H9 (cell line): ENCODE measurements around the gene SFMBT2. TPM values are rescaled to one million over a fixed set of nuclear protein-coding genes. Genes with fewer than 3 reads are reported as not detected.

ENCODE experiments used
- DNase-seq: peaks from one replicate; pipeline ENCODE4 v3.0.0-alpha.2; 2017
- H2AFZ ChIP-seq: one replicate; pipeline ENCODE4 v1.6.1; 2013; ENCODE audit warnings: mild to moderate bottlenecking, low read length, control low read depth, moderate library complexity
- H2AK5ac ChIP-seq: 2 replicates; pipeline ENCODE4 v1.6.1; 2013; ENCODE audit warnings: low read length, control low read depth, mixed read lengths; ENCODE audit not compliant: insufficient read length
- H2BK120ac ChIP-seq: one replicate; pipeline ENCODE4 v1.6.1; 2013; ENCODE audit warnings: low read depth, mild to moderate bottlenecking, low read length, control low read depth, inconsistent platforms; ENCODE audit not compliant: poor library complexity, severe bottlenecking
- H2BK12ac ChIP-seq: 2 replicates; pipeline ENCODE4 v1.6.1; 2013; ENCODE audit warnings: low read length, control low read depth, mixed read lengths, low read depth; ENCODE audit not compliant: insufficient read length
- H2BK15ac ChIP-seq: 2 replicates; pipeline ENCODE4 v1.6.1; 2013; ENCODE audit warnings: low read depth, low read length, control low read depth
- H2BK20ac ChIP-seq: one replicate; pipeline ENCODE4 v1.6.1; 2013; ENCODE audit warnings: low read depth, mild to moderate bottlenecking, low read length, control low read depth, inconsistent platforms; ENCODE audit not compliant: poor library complexity, severe bottlenecking
- H2BK5ac ChIP-seq: 2 replicates; pipeline ENCODE4 v1.6.1; 2013; ENCODE audit warnings: low read length, control low read depth, mixed read lengths; ENCODE audit not compliant: insufficient read length
- H3K14ac ChIP-seq: 2 replicates; pipeline ENCODE4 v1.6.1; 2013; ENCODE audit warnings: low read length, control low read depth; ENCODE audit not compliant: insufficient read depth
- H3K18ac ChIP-seq: 2 replicates; pipeline ENCODE4 v1.6.1; 2013; ENCODE audit warnings: low read depth, mild to moderate bottlenecking, mixed read lengths, low read length, control low read depth; ENCODE audit not compliant: insufficient read length
- H3K23ac ChIP-seq: 2 replicates; pipeline ENCODE4 v1.6.1; 2013; ENCODE audit warnings: low read length, control low read depth, mixed read lengths, low read depth; ENCODE audit not compliant: insufficient read length
- H3K23me2 ChIP-seq: 2 replicates; pipeline ENCODE4 v1.6.1; 2013; ENCODE audit warnings: low read depth, mild to moderate bottlenecking, mixed read lengths, low read length, control low read depth; ENCODE audit not compliant: insufficient read length, poor library complexity, severe bottlenecking
- H3K27ac ChIP-seq: 2 replicates; pipeline ENCODE4 v1.5.1; 2013; ENCODE audit warnings: low read length, control low read depth, mixed read lengths, low read depth; ENCODE audit not compliant: insufficient read length
- H3K27me3 ChIP-seq: 2 replicates; pipeline ENCODE4 v1.6.1; 2013; ENCODE audit warnings: low read length, control low read depth, inconsistent platforms; ENCODE audit not compliant: insufficient read depth
- H3K4ac ChIP-seq: 2 replicates; pipeline ENCODE4 v1.6.1; 2013; ENCODE audit warnings: low read depth, mild to moderate bottlenecking, control low read depth, inconsistent platforms, low read length, moderate library complexity
- H3K4me1 ChIP-seq: 2 replicates; pipeline ENCODE4 v1.6.1; 2013; ENCODE audit warnings: low read length, control low read depth, inconsistent platforms; ENCODE audit not compliant: insufficient read depth
- H3K4me2 ChIP-seq: 2 replicates; pipeline ENCODE4 v1.6.1; 2013; ENCODE audit warnings: low read length, control low read depth, mixed read lengths; ENCODE audit not compliant: insufficient read length, insufficient read depth
- H3K56ac ChIP-seq: 2 replicates; pipeline ENCODE4 v1.6.1; 2013; ENCODE audit warnings: low read depth, mild to moderate bottlenecking, mixed read lengths, low read length, control low read depth; ENCODE audit not compliant: insufficient read length
- H3K79me1 ChIP-seq: 2 replicates; pipeline ENCODE4 v1.6.1; 2013; ENCODE audit warnings: low read depth, mild to moderate bottlenecking, moderate library complexity, low read length, control low read depth, inconsistent platforms; ENCODE audit not compliant: insufficient read depth, poor library complexity, severe bottlenecking
- H3K79me2 ChIP-seq: 2 replicates; pipeline ENCODE4 v1.6.1; 2013; ENCODE audit warnings: low read length, control low read depth, inconsistent platforms; ENCODE audit not compliant: insufficient read depth
- H3K9ac ChIP-seq: 2 replicates; pipeline ENCODE4 v1.6.1; 2013; ENCODE audit warnings: low read length, control low read depth, mixed read lengths; ENCODE audit not compliant: insufficient read length; ENCODE audit errors: extremely low read depth
- H3K9me3 ChIP-seq: one replicate; pipeline ENCODE4 v1.6.1; 2013; ENCODE audit warnings: low read depth, low read length, inconsistent platforms; ENCODE audit not compliant: control insufficient read depth
- H3T11ph ChIP-seq: one replicate; pipeline ENCODE4 v1.6.1; 2013; ENCODE audit warnings: mild to moderate bottlenecking, low read length, control low read depth, inconsistent platforms
- H4K20me1 ChIP-seq: one replicate; pipeline ENCODE4 v1.6.1; 2013; ENCODE audit not compliant: control insufficient read depth, insufficient read length, insufficient read depth
- H4K5ac ChIP-seq: 2 replicates; pipeline ENCODE4 v1.6.1; 2013; ENCODE audit warnings: low read depth, mild to moderate bottlenecking, mixed read lengths, low read length, control low read depth; ENCODE audit not compliant: insufficient read length
- H4K8ac ChIP-seq: replicated peaks from 2 replicates; pipeline ENCODE4 v1.6.1; 2013; ENCODE audit warnings: low read length, control low read depth, mixed read lengths, low read depth; ENCODE audit not compliant: insufficient read length
- H4K91ac ChIP-seq: 2 replicates; pipeline ENCODE4 v1.6.1; 2013; ENCODE audit warnings: low read depth, mild to moderate bottlenecking, moderate library complexity, mixed read lengths, low read length, control low read depth; ENCODE audit not compliant: insufficient read length
- H3K27ac Mint-ChIP-seq, 3 experiments: 2 replicates in 2 of 3; 3 replicates in 1 of 3; pipeline ENCODE4 v1.8.0; 2020 to 2021; ENCODE audit warnings: mixed read lengths in 3 of 3, mild to moderate bottlenecking in 1 of 3, moderate library complexity in 1 of 3
- H3K27me3 Mint-ChIP-seq: 2 replicates; pipeline ENCODE4 v1.8.0; 2021; ENCODE audit warnings: low read depth, mild to moderate bottlenecking, moderate library complexity, mixed read lengths
- H3K36me3 Mint-ChIP-seq, 3 experiments: 2 replicates in 2 of 3; 3 replicates in 1 of 3; pipeline ENCODE4 v1.8.0; 2020 to 2021; ENCODE audit warnings: low read depth in 3 of 3, mixed read lengths in 3 of 3; ENCODE audit not compliant: insufficient read depth in 1 of 3
- H3K4me1 Mint-ChIP-seq, 2 experiments: 2 replicates each; pipeline ENCODE4 v1.8.0; 2020; ENCODE audit warnings: mixed read lengths in 2 of 2
- H3K4me3 Mint-ChIP-seq, 2 experiments: 2 replicates in 1 of 2; 3 replicates in 1 of 2; pipeline ENCODE4 v1.8.0; 2020 to 2021; ENCODE audit warnings: mild to moderate bottlenecking in 2 of 2, mixed read lengths in 2 of 2, moderate library complexity in 1 of 2
- H3K9me3 Mint-ChIP-seq, 2 experiments: 2 replicates in 1 of 2; 3 replicates in 1 of 2; pipeline ENCODE4 v1.8.0; 2020; ENCODE audit warnings: mild to moderate bottlenecking in 2 of 2, mixed read lengths in 2 of 2, moderate library complexity in 1 of 2
- CTCF ChIP-seq: fragments of 200-600 bp; sonication (generic); conservative IDR thresholded peaks from 3 replicates; pipeline ENCODE4 v1.8.0; 2021; ENCODE audit warnings: antibody characterized with exemption, mild to moderate bottlenecking
- WGBS: extraction: QIAGEN DNeasy Blood & Tissue Kit; methylation state at CpG from one replicate; pipeline ENCODE4 v1.1.7; 2013; ENCODE audit warnings: missing lambda C conversion rate, low lambda C conversion rate, mixed read lengths; ENCODE audit not compliant: insufficient read length; ENCODE audit errors: extremely low coverage; 5-methylcytosine and 5-hydroxymethylcytosine counted together
- total RNA-seq: library from RNA; stranded (reverse); gene quantifications from 2 replicates; pipeline ENCODE4 v1.2.1, GENCODE V29; 2021

SFMBT2 gene
- total RNA-seq, 1 experiment from 2014 or later, result 5.3 TPM

DNA sequence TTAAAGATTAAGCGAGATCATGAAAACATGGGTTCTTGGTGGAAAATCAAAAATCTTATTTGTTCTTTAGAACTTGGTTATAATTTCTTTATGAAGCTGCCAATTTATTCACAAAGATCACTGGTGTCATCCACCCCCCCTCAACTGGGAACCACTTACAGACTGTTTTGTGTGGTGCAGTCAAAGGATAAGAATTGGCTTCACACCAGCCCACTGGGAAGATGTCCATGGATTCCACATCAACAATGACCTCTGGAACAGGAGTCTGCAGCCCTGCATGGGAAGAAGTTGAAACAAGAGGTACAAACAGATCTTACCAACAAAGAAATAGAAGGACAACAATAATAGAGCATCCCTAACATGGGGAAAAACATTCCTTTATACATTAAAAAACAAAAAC lies 205.2 kb downstream of the SFMBT2 start:
- no CpG with 5 or more reads among the region's 1 CpG for WGBS

More for the DNA sequence above, 205.2 kb downstream of the SFMBT2 start:
- H3K79me2 ChIP-seq, result no peaks in the 10 kb centered on the region
- no peak overlapping the region for H2BK15ac ChIP-seq
- H3K27me3 Mint-ChIP-seq, result no peaks in the 10 kb centered on the region
- H3K27ac ChIP-seq, result no peak overlapping the region
- H3K4me3 Mint-ChIP-seq, result no peak overlapping the region
- peaks cover 4 to 10% of the 10 kb centered on the region in 2 experiments for H3K4me1 Mint-ChIP-seq
- no peaks in the 10 kb centered on the region for H3K9me3 ChIP-seq
- no peak overlapping the region for H4K91ac ChIP-seq
- H2BK20ac ChIP-seq, result no peak overlapping the region
- H3K27me3 ChIP-seq, result no peaks in the 10 kb centered on the region
- no peak overlapping the region for H3K4ac ChIP-seq
- H4K20me1 ChIP-seq, result no peaks in the 10 kb centered on the region
- H3K4me1 ChIP-seq, result no peaks in the 10 kb centered on the region
- H3K4me2 ChIP-seq, result no peak overlapping the region
- no peak overlapping the region for H2AFZ ChIP-seq
- H3K79me1 ChIP-seq, result no peaks in the 10 kb centered on the region
- H3K14ac ChIP-seq, result no peak overlapping the region
- H2AK5ac ChIP-seq, result no peak overlapping the region
- H3K18ac ChIP-seq, result no peak overlapping the region
- peaks cover 0 to 2% (median 0%) of the 10 kb centered on the region in 3 experiments; a peak in 3 of 7 replicates for H3K36me3 Mint-ChIP-seq
- no peak overlapping the region for H4K5ac ChIP-seq
- no peak overlapping the region for H3K9ac ChIP-seq
- H4K8ac ChIP-seq, result no peak overlapping the region
- H3K9me3 Mint-ChIP-seq, result no peaks in the 10 kb centered on the region
- no peak overlapping the region for H3T11ph ChIP-seq
- H2BK120ac ChIP-seq, result no peak overlapping the region
- H2BK12ac ChIP-seq, result no peak overlapping the region
- no peak for TF ChIP-seq CTCF
- no peak overlapping the region for H3K56ac ChIP-seq
- no peak for DNase-seq
- no peak overlapping the region for H2BK5ac ChIP-seq
- no peak overlapping the region for H3K23ac ChIP-seq
- H3K23me2 ChIP-seq, result no peaks in the 10 kb centered on the region
- no peak overlapping the region for H3K27ac Mint-ChIP-seq
